SU-DHL-6 (cell line): ENCODE data around the gene TEX36.

Experiments
- CTCF ChIP-seq: fragments of 200-600 bp; sonication (generic); IDR thresholded peaks from one replicate; pipeline ENCODE4 v1.5.1; 2017; ENCODE audit warnings: antibody characterized with exemption, mild to moderate bottlenecking, low read length, moderate library complexity; ENCODE audit not compliant: insufficient read depth, poor library complexity, severe bottlenecking
- EZH2phosphoT487 ChIP-seq: fragments of 200-600 bp; sonication (generic), shearing (Covaris generic); conservative IDR thresholded peaks from 2 replicates; pipeline ENCODE4 v1.6.1; 2018; ENCODE audit warnings: mild to moderate bottlenecking, antibody characterized with exemption, low read length, moderate library complexity, mixed read lengths

- TF ChIP-seq CTCF = no peak
- no peak for TF ChIP-seq EZH2phosphoT487
Measured at GRCh38 chr10:125656523-125656922, 26.4 kb downstream of the TEX36 start.
